ENCODE results near the gene IGF1R. TPM values are rescaled to one million over a fixed set of nuclear protein-coding genes. Genes with fewer than 3 reads are reported as not detected.

The IGF1R gene
- total RNA-seq, 1 experiment from 2014 or later: 16.3 TPM

DNA sequence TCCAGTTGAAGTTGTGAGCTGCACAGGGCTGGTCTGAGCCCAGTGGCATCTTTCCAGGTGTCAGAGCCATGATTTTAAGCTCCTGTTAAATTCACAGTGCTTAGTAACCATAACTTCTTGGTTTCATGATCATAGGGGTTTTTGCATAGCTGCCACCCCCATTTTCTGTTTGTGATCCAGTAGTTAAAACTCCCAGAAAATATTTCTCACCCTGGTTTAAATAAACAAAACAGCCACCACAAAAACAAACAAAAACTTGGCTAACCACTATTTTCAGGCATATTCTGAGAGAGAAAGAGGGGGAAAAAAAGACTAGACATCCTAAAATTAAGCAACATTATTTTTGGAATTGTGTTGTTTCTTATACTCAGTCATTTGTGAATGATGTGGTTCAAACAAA is 175.3 kb downstream of the IGF1R start:
- H3K36me3 ChIP-seq (ENCODE audit: control insufficient read depth in 1 of 2, insufficient read depth in 2 of 2, low read length in 2 of 2): no peaks in the 10 kb centered on the region
- no peak overlapping the region for H2AFZ ChIP-seq (ENCODE audit: low read depth, low read length, poor library complexity, severe bottlenecking)
- H3K9ac ChIP-seq (ENCODE audit: low read length): no peak overlapping the region
- no peak for TF ChIP-seq EZH2 (IDR thresholded peaks at IDR 0.05)
- TF ChIP-seq FOSL1 (IDR thresholded peaks at IDR 0.05; ENCODE audit: low read depth): no peak
- ATAC-seq (no peak), DNase-seq (ENCODE audit: low read depth, low spot score) (no peak)
- H3K4me3 ChIP-seq (replicated peaks in 1 of 2; ENCODE audit: low read depth in 1 of 2, low read length in 2 of 2): no peak overlapping the region
- CTCF ChIA-PET: no interaction called here
- no peaks in the 10 kb centered on the region; a peak in 1 of 4 replicates for H3K4me1 ChIP-seq (ENCODE audit: control insufficient read depth in 1 of 2, insufficient read depth in 2 of 2, low read length in 2 of 2)
- no peaks in the 10 kb centered on the region for H3K79me2 ChIP-seq (ENCODE audit: insufficient read depth, low read length)
- POLR2A ChIA-PET: no interaction called here
- H3K27me3 ChIP-seq (ENCODE audit: insufficient read depth, low read length): no peaks in the 10 kb centered on the region
- no peak overlapping the region for H3K4me2 ChIP-seq (ENCODE audit: low read length)
- H3K27ac ChIP-seq (ENCODE audit: low read depth, low read length): no peak overlapping the region
- intact Hi-C loops (cut with micrococcal nuclease): no loop called here
- no TSS peak for BruUV-seq (replicated peaks)
- RAD21 ChIA-PET (ENCODE audit: low non-redundant PET in 1 of 2, low total read pairs in 2 of 2, uncharacterized antibody in 2 of 2, unreplicated experiment in 2 of 2): no interaction called here
- H4K20me1 ChIP-seq (ENCODE audit: insufficient read depth): no peaks in the 10 kb centered on the region
- H3K9me2 ChIP-seq (ENCODE audit: insufficient read depth): no peaks in the 10 kb centered on the region
- H3K9me3 ChIP-seq (ENCODE audit: control insufficient read depth in 1 of 2, insufficient read depth in 1 of 2, low read depth in 1 of 2, low read length in 2 of 2): no peaks in the 10 kb centered on the region

DNA sequence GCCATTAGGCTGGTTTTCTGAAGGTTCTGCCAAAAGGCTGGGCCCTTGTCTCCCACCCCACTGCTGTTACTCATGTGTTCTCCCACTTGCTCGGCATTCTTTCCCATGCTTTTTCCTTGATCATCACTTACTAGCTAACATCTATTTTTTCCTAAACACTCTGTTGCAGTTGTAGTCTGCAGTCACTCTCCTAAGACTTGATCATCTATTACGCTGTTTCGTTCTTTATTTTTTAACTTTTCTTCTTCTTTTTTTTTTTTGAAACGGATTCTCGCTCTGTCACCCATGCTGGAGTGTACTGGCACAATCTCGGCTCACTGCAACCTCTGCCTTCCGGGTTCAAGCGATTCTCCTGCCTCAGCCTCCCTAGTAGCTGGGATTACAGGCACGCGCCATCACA is 176.3 kb downstream of the IGF1R start:
- TF ChIP-seq, protein P1, sequence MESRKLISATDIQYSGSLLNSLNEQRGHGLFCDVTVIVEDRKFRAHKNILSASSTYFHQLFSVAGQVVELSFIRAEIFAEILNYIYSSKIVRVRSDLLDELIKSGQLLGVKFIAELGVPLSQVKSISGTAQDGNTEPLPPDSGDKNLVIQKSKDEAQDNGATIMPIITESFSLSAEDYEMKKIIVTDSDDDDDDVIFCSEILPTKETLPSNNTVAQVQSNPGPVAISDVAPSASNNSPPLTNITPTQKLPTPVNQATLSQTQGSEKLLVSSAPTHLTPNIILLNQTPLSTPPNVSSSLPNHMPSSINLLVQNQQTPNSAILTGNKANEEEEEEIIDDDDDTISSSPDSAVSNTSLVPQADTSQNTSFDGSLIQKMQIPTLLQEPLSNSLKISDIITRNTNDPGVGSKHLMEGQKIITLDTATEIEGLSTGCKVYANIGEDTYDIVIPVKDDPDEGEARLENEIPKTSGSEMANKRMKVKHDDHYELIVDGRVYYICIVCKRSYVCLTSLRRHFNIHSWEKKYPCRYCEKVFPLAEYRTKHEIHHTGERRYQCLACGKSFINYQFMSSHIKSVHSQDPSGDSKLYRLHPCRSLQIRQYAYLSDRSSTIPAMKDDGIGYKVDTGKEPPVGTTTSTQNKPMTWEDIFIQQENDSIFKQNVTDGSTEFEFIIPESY (IDR thresholded peaks at IDR 0.05; ENCODE audit: extremely low read depth, insufficient replicate concordance, low read length): no peak
- Histone ChIP-seq H3K9ac (ENCODE audit: low read length) (no peak overlapping the region), H3K27ac (ENCODE audit: low read depth, low read length) (no peak overlapping the region), H3K4me3 (replicated peaks in 1 of 2; ENCODE audit: low read depth in 1 of 2, low read length in 2 of 2) (no peak overlapping the region), H3K4me1 (ENCODE audit: control insufficient read depth in 1 of 2, insufficient read depth in 2 of 2, low read length in 2 of 2) (no peaks in the 10 kb centered on the region; a peak in 1 of 4 replicates), H3K9me3 (ENCODE audit: control insufficient read depth in 1 of 2, insufficient read depth in 1 of 2, low read depth in 1 of 2, low read length in 2 of 2) (no peaks in the 10 kb centered on the region), H3K79me2 (ENCODE audit: insufficient read depth, low read length) (no peaks in the 10 kb centered on the region), H3K36me3 (ENCODE audit: control insufficient read depth in 1 of 2, insufficient read depth in 2 of 2, low read length in 2 of 2) (no peaks in the 10 kb centered on the region), H4K20me1 (ENCODE audit: insufficient read depth) (no peaks in the 10 kb centered on the region), H3K4me2 (ENCODE audit: low read length) (no peak overlapping the region), H2AFZ (ENCODE audit: low read depth, low read length, poor library complexity, severe bottlenecking) (no peak overlapping the region), H3K27me3 (ENCODE audit: insufficient read depth, low read length) (no peaks in the 10 kb centered on the region), H3K9me2 (ENCODE audit: insufficient read depth) (no peaks in the 10 kb centered on the region)
- ChIA-PET RAD21 (ENCODE audit: low non-redundant PET in 1 of 2, low total read pairs in 2 of 2, uncharacterized antibody in 2 of 2, unreplicated experiment in 2 of 2) (no interaction called here), CTCF (no interaction called here), POLR2A (no interaction called here)
- ATAC-seq (no peak), DNase-seq (ENCODE audit: low read depth, low spot score) (no peak)
- BruUV-seq (replicated peaks): no TSS peak
- intact Hi-C loops (cut with micrococcal nuclease): no loop called here
